Head of caudate nucleus (tissue), 42 donors: Measurements from ENCODE around the gene DYNLRB2.

Experiments used
- DNase-seq, 42 donors: peaks; one replicate each; pipeline versions ENCODE4 v3.0.0 to v3.0.0-alpha.2; 2020 to 2021; ENCODE audit warnings: mixed read lengths in 7 of 42
- intact Hi-C: fragments of 100-400 bp; cut with DNase I; formaldehyde crosslinking; loops from one replicate; pipeline ENCODE4 v1.15.0; 2022

DYNLRB2 gene

DNA sequence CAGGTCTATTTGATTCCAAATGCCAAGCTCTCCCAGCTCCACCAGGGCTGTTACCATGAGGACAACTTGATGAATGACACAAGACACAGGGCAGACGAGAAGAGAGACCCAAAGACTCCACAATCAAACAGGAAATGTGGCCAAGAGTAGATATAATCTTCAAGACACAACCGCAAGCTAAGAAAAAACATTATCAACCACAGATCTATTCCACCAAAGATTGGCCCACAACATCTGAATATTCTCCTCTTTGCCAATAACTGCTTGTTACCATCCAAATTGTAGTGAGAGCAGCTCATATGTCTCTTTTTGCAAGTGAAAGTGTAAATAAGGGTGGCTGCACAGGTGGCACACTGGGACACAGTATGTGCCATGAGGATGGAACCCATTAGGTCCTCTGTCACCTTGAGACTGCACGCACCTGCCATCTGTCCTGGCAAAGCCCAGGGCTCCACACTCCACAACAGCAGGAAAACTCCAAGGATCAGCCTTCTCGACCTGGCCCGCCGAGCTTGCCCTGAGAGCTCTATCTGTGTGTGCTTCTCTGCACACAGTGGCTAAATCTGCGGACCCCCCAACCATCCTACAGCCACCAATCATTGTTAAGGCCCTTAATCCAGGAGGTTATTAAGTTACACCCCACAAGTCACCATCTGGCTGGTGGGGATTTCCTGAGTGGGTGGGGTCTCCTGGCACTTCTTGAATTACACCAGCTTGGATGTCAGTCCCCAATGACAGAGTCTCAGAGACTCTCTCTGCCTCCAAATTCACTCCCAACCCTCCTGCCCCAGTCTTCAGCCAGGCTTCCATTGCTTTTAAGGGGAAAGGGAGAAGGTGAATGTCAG lies 50.5 kb downstream of the DYNLRB2 start:
- DNase-seq = no peak
- intact Hi-C loops = no loop called here

DNA sequence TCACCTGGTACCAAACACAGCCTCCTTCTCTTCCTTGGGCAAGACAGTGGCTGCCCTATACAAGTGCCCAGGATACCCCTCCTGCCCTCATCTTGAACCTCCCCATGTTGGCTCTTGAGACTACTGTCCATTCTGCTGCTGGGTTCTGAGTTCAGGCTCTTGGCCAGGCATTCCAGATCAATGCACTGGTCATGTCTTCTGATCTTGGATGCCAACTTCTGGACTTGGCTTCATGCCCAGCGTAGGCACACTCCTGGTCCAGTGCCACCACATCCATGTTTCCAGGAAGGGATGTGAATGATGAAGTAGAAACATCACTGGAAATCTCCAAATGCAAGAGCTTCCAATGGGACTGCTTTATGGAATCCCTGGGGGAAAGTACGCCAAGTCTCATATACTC lies 51.5 kb downstream of the DYNLRB2 start:
- DNase-seq = no peak
- intact Hi-C loops = no loop called here

- DNase-seq = no peak
- intact Hi-C loops = no loop called here
These were observed 54.0 kb downstream of the DYNLRB2 start for GRCh38 chr16:80594756-80595155.

DNA sequence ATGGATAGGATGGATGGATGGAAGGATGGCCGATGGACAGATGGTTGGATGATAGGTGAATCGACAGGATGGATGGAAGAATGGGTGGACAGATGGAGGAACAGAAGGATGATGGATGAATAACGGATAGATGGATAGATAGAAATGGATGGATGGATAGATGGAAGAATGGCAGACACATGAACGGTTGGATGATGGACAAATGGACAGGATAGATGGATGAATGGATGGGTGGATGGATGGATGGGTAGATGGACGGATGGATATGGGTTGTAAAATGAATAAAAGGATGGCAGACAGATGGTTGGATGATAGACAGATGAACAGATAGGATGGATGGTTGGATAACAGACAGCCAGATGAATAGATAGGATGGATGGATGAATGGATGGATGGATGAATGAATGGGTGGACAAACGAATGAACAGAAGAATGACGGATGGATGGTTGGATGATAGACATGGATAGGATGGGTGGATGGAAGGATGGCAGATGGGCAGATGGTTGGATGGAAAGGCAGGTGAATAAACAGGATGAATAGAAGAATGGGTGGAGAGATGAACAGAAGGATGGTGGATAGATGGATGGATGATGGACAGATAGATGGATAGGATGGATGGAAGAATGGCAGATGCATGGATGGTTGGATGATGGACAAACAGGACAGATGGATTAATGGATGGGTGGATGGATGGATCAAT lies 55.9 kb downstream of the DYNLRB2 start:
- no peak for DNase-seq
- intact Hi-C loops = no loop called here

DNA sequence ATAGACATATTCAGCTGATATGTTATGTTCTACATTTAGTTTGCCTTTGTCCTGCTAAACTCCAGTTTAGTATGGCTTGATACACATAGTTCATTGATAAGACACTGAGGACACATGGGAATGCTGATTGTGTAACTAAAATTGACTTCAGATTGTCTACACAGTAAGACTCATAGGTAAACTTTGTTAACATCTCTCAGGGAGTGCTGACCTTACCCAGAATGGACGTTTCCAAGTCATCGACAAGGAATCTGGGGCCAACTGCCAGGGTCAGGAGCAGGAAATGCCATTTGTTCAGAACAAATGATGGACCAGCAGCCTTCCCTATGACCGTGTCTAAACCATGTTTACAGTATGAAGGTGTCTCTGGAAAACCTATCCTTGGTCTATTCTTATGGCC lies 58.7 kb downstream of the DYNLRB2 start:
- no peak for DNase-seq
- intact Hi-C loops = no loop called here
